Measurements from ENCODE around the gene MYH16.

GRCh38 chr7:99359465-99360154 is 87.0 kb downstream of the MYH16 start:
- no peak for TF ChIP-seq CTCF (conservative IDR thresholded peaks at IDR 0.05; ENCODE audit: low read length)
- no peak for TF ChIP-seq EZH2phosphoT487 (IDR thresholded peaks at IDR 0.05; ENCODE audit: borderline replicate concordance, low read depth, low read length)
